Measurements from ENCODE around the gene MINDY4.

Gene MINDY4

DNA sequence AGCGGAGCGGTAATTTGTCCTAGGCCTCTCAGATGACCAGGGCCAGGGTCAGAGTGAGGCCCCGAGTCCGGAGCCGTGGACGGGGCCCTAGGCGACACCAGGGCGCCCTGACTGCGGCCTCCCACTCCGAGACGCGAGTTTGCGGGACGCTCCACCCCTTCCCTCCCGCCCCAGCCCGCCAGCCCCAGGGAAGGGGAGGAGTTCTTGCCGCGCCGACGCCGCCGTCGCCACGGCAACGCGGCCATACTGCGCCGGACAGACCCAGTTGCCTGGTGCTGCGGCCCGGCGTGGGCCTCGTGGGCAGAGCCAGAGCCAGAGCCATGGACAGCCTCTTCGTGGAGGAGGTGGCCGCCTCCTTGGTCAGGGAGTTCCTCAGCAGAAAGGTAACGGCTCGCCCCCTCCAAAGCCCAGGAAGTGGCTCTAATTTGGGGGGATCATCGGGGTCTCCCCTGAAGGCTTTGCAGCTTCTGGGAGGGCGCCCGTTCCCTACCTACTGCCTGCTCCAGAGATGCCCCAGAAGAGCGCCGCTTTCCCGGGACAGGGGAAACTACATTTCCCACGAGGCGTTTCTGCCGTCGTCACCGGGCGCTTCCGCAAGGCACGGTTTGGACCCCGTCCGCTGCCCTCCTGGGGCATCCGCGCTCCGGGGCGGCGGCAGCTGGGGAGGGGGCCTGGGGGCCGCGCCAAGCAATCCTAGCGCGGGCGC is at the start of gene MINDY4:
TSS of gene MINDY4 (plus strand) at position 244 of the 706 bp plus-strand sequence. CDS start at position 321, 77 bp downstream.
- in situ Hi-C loops (cut with MboI; ENCODE audit: low sequenced_read_pairs) = no loop called here

DNA sequence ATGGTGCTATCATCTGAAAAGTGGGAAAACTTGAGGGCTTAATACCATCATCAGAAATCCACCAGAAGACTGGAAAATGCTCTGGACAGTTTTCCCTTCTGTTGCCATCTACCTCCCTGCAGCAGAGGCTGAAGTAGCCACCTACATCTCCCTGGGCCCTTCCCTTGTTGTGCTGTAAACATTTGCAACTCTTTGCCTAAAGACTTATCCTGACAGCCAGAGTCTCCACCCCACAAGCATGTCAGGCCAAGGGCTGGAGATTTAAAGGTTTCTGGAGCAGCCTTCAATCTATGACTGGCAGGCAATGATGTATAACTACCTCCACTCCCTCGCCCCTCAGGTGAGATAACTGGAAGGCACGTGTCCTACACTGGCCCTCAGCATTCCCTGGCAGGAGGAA is 49.0 kb upstream of the MINDY4 start:
- in situ Hi-C loops (cut with MboI; ENCODE audit: low sequenced_read_pairs) = no loop called here

DNA sequence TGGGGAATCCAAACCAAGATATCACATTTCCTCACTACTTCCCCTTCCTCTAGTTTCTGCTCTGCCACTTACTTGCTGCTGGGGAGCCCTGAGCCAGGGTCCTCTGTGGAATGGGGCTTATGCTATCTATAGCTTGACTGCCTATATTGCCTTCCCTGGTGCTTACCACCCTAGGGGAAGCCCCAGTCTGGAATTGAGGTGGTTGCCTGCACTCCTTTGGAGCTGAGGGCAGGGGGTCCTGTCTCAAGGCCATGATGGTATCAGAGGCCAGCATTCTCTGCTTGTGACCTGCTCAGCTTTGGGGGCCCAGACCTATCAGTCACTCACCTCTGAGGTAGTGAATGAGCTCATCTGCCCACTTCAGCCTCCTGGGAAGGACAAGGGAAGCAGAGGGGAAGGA is 48.5 kb upstream of the MINDY4 start:
- in situ Hi-C loops (cut with MboI; ENCODE audit: low sequenced_read_pairs) = no loop called here

DNA sequence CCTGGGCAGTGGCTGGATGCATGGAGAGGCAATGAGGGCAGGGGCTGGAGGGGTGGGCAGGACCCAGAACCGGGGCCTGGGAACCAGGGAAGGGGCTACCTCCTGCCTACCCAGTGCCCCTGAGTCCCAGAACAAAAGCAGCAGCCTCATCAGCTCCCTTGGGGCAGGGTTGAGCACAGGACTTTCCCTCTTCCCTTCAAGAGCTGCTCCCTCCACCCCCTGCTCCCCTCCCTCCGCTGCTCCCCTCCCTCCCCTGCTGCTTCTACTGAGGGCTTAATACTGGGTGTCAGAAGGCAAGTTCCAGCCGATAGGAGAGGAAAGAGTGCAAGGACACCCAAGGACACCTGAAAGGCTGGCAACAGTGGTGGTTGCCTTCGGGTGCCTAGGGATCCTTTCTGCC is 47.4 kb upstream of the MINDY4 start:
- in situ Hi-C loops (cut with MboI; ENCODE audit: low sequenced_read_pairs) = no loop called here

DNA sequence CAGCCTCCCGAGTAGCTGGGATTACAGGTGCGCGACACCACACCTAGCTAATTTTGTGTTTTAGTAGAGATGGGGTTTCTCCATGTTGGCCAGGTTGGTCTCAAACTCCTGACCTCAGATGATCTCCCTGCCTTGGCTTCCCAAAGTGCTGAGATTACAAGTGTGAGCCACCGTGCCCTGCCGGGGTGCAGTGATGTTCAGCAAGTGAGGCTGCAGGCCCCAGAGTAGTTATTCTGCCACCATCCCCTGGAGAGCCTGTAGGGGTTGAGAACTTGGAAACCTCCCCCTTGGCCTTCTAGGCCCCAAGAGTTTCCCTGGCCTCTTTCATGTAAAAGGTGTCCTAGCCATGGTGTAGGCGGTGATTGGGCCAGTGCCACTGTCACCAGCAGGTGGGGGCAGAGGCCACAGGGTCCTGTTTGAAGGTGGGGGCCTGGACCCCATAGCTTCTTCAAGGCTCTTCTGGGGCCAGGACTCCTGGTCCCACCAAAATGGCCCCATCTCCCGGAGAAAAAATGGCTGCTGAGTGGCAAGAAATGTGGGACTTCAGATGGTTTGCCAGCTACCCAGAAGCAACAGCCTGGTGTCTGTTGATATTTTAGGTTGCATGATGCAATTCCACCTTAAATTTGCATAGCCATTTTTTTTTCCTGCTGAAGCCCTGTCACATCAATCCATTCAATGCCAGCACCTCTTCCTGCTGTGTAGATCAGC is 44.8 kb upstream of the MINDY4 start:
- in situ Hi-C loops (cut with MboI; ENCODE audit: low sequenced_read_pairs) = no loop called here

DNA sequence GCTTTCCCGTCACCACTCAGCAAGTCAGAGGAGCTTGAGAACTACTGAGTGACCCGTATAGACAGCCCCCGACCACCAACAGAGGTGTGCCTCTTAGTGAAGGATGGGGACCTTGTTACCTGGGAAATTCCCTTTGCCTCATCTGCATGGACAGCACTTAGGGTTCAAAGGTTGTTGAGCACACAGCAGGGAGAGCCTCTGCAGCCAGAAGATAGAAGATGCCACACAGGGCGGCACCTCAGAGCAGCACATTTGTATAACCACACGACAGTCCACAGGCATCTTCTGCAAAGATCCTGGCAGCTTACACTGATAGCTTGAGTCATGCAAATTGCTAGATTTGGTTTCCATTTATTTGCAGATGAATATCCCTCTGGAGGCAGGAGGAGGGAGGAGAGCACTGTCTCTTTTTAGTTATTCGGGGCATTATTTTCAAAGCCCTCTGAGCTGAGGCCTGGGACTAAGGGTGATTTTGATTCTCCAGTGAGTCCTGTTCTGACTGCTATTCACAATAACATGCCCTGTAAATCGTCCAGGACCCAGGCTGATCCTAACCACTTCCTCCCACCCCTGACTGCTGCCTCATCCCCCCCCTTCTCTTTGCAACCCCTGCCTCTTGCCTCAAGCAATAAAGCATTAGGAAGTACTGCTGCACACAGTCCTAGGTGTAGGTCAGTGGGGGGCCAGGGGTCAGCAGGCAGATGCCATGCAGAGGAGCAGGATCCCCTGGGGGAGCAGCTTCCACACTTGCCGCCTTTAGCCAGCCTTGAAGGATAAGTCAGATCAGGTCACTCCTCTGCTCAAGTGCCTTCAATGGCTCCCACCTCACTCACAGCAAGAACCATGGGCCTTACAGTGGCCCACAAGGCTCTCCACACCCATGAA is 43.9 kb upstream of the MINDY4 start:
- in situ Hi-C loops (cut with MboI; ENCODE audit: low sequenced_read_pairs) = no loop called here

DNA sequence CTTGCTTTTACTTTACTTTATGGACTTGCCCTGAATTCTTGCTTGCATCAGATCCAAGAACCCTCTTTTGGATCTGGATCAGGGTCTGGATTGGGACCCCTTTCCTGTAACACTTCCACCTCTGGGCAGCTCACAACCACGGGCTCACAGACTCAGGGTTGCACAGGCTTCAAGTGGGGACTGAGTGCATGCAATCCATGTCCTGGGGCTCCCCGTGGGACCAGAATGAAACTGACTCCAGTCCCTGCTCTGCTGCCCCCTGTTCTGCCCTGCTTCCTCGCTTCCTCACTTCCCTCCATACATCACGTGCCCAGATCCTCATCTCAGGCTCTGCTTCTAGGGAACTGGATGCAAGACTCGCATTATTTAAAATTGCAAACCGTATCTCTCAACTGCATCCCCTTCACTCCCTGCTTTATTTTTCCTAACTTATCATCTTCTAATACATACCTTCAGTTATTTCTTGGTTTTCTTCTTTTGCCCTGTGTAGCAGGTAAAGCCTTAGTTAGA is 42.6 kb upstream of the MINDY4 start:
- in situ Hi-C loops (cut with MboI; ENCODE audit: low sequenced_read_pairs) = no loop called here

DNA sequence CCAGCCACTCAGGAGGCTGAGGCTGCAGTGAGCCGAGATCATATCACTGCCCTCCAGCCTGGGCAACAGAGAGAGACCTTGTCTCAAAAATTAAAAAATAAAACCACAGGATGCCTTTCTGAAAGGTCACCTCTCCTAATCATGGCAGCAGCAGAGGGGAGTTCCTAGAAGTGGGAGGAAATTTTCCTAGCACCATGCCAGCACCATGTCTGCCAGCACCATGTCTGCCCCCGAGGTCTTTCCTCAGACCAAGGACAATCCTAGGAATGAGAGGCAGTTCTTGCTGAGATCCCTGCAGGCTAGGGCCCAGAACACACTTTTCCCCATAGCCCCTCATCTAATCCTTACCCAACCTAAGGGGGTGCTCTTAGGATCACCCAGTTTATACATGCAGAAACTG is 41.6 kb upstream of the MINDY4 start:
- in situ Hi-C loops (cut with MboI; ENCODE audit: low sequenced_read_pairs) = no loop called here

DNA sequence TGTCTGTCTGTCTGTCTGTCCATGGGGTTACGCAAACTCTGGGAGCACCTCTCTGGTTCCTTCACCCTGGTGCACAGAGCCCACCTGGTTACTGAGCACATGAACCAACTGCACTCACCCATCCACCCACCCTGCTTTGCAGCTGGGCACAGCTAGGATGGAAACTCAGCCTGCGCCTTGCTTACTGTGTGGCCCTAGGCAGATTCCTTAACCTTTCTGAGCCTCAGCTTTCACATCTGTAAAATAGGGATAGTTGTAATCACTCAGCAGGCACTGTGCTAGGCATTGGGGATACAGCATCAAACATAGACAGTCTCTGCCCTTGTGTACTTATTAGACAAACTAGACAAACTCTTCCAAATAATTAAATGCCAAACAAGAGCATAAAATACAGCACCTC is 41.1 kb upstream of the MINDY4 start:
- in situ Hi-C loops (cut with MboI; ENCODE audit: low sequenced_read_pairs) = no loop called here

DNA sequence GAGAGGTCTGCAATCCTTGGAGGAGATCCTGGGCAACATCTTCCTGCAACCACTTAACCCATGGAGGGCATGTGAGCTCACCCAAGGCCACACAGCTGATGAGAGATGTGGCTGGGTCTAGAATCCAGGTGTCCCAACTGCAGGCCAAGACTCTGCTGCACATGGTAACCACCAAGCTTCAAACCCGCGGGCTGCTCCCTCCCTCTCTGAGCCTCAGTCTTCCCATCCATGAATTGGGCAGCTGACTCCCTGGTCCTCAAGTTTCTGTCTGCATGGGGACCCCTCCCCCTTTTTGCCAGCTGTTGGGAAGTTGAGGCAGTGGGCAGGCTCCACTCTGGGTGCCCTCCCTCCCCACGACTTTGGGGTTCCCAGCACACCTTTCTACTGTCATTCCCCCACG is 40.2 kb upstream of the MINDY4 start:
- in situ Hi-C loops (cut with MboI; ENCODE audit: low sequenced_read_pairs) = no loop called here

DNA sequence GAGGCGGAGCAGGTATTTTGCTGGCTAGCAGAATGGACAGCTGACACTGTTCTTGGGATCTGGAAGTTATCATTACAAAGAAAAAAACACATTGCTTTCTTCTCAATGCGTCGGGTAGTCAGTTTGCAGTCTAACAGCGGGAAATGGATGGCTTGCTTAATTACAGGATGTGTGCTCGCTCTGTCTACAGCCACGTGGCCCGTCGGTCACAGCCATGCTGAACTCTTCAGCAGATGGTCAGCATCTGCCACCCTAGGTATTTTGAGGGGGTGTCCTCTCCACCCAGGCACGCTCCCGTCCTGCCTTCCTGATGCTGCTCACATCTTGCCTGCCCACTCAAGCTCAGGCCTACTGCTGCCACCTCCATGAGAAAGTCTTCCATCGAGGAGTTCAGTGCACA is 39.6 kb upstream of the MINDY4 start:
- in situ Hi-C loops (cut with MboI; ENCODE audit: low sequenced_read_pairs) = no loop called here

DNA sequence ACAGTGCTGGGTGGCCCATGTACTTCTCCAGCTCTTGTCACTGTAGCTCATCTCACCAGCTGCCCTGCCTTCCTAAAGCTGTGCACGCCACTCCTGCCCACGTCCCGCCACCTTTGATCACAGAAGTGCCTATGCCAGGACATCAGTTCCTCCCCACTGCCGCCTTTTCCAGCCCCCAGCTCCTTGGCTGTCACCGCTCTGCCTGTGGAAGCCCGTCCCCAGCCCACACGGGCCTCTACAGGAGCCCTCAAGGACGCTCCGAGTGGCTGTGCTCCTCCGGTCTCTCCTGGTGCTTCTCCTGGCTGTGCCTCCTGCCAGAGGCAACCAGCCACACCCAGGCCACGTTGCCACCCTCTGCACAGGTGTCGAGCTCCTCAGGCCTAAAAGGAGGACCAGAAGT is 38.6 kb upstream of the MINDY4 start:
- in situ Hi-C loops (cut with MboI; ENCODE audit: low sequenced_read_pairs) = no loop called here

DNA sequence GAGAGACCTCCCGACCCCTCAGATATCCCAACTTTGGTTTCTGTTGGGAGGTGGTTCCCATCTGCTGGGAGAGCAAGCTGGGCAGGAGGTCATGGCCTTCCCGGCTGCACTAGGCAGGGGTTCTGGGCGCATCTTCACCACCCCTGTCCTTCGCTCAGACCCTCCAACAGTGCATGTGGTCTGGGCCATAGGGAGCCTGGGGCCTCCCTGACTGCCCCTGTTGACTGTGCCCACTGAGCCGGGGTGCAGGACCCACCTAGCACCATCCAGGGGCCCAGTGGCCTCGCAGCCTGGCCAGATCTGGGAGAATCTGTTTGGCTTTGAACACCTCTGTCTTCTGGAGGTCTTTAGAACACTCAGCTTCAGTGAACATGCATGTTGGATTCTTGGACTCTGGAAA is 38.0 kb upstream of the MINDY4 start:
- in situ Hi-C loops (cut with MboI; ENCODE audit: low sequenced_read_pairs) = no loop called here

DNA sequence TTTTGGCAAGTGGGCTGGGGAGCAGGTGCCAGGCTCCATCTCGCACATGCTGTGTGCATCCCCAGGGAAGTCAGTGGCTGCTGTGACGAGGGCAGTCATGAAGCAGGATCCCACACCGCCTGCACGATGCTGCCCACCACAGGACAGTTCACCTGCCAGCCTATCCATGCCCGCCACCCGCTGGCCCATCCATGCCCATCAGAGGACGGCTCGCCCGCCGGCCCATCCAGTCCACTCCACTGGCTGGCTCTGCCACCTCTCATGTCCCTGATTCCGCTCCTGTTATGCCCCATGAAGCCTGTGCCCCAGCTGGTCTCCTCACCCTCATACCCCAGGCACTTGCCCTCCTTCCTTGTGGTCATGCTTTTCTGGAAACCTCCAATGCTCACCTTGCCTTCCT is 37.5 kb upstream of the MINDY4 start:
- in situ Hi-C loops (cut with MboI; ENCODE audit: low sequenced_read_pairs) = no loop called here

DNA sequence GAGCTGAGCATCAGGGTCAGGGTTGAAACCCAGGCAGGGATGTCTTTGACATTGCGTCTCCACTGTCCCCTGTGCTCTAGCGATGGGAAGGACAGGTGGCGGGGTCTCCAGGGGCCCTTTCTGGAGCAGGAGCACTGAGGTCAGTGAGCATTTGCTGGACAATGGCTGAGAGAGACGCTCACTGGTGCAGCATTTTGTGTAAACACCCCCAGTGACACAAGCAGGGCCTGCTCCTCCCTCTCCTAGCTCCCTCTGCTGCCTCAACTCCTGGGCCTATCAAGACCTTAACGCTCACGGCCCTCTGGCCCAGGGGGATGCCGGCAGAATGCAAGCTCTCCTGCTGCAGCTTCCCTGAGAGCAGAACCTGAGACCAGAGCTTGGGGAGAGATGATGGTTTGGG is 36.7 kb upstream of the MINDY4 start:
- in situ Hi-C loops (cut with MboI; ENCODE audit: low sequenced_read_pairs) = no loop called here

DNA sequence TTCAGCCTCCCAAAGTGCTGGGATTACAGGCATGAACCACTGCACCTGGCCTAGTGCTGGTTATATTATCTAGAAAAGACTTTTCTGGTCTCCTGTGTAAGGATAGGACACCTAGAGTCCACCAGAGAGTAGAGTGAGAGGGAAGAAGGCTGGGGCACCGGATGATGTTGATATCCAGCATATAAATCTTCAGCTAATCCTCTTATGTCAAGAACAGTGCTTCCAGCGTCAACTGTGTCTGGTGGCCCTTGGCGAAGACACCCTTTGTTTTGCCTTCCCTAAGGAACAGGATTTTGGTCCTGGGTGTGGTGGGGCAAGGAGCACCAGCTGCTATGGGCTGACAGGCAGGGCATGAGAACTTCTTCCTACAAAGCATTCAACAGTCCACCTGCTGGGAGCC is 35.6 kb upstream of the MINDY4 start:
- in situ Hi-C loops (cut with MboI; ENCODE audit: low sequenced_read_pairs) = no loop called here

DNA sequence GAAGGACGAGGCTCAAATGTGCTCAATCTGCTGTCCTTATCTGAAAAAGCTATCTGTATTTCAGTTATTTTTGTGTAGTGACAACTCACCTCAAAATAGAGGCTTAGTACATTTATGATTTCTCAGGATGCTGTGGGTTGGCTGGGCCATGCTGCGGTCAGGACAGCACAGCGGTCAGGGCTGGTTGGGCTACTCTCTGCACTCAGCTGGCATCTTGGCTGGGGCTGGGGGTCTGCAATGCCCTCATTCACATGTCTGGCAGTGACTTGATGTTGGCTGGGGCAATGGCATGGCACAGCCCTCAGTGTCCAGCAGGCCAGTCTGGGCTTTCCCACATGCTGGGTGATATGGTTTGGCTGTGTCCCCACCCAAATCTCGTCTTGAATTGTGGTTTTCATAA is 34.9 kb upstream of the MINDY4 start:
- in situ Hi-C loops (cut with MboI; ENCODE audit: low sequenced_read_pairs) = no loop called here

DNA sequence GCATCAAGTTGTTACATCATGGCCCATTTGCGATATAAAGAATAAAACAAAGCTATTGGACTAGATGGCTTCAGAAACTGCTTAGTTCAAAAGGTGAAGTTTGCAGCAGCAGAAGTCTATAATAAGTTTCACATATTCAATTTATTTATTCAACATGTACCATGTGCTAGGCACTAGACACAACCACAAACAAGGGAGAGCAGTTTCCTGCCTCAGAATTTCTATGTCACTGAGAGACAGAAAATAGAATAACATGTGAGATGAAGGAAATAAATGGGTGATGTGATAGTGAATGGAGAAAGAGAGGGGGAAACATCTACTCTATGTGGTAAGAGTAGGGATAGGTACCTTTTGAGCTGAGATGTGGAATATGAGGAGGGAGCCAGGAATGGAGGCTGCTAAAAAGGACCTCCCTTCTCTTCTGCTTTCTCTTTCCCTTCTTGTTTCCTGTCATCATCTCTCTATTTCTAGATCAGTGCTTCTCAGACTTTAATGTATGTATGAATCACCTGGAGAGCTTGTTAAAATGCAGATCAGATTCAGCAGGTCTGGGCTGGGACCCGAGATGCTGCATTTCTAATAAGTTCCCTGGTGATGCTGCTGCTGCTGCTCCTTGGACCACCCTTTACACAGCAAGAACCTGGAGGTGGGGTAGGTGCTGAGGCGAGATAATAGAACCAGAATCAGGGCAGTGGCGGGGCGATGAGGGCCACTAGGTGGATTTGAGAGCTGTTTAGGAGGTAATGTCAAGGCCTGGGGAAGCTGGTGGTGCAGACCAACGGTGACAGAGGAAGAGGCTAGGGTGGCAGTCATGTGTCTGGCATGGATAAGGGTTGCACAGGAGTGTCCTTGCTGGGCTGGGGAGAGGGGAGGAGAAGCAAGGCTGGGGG is 32.9 kb upstream of the MINDY4 start:
- in situ Hi-C loops (cut with MboI; ENCODE audit: low sequenced_read_pairs) = no loop called here

DNA sequence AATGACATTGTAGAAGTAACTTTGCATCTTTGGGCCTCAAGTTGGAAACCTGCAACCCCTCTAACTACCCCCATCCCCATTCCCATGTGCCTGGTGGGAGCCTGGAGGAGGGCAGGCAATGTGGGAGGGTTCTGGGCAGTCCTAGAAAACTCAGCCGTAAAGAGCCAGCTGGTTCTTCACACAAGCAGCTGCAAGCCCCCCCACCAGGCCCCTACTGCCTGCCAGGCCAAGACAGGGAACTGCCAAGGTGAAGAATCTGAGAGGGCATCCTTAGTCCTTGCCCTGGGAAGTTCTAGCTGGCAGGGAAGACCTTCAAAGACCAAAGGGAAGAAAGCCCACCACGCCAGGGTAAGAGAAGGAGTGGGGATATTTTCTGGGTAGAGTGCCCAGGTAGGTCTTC is 31.5 kb upstream of the MINDY4 start:
- in situ Hi-C loops (cut with MboI; ENCODE audit: low sequenced_read_pairs) = no loop called here

DNA sequence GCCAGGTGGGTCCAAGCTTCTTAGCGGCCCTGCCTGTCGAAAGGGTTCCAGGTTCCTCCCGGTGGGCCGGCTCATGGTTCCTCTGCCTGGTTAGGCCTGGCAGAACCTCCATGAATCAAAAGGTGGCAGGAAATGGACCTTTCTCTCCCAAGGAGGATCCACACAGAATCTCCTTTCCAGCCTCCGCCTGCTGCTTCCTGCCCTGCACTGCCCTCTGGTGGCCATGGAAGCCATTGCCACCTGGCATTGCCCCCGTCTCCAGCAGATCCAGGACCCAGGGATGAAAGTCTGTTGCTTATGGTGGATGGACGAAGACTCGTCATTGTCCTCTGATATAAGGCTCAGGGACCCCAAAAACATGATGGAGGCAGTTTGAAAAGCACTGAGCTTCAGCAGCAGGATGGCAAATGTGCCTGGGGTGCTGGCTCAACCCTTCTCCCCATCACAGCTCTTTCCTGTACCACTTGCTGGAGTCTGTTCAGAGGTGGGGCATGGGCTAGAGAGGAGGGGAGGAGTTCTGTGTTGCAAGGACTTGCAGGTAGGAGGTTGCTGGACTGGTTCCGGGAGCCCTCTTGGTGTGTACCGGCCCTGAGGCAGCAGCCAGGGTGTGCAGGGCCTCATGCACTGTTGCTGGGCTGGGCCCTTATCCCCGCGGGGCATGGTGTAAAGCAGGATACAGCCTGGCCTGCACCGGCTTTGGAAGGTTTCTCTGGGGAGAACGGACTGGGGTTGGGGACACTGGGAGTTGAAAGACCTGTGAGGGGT is 30.6 kb upstream of the MINDY4 start:
- in situ Hi-C loops (cut with MboI; ENCODE audit: low sequenced_read_pairs) = no loop called here

All from HL-60/S4 treated with phorbol 12-myristate 13-acetate at 8.2 ng/mL for 4 days and 3 days (cell line).